Measurements from ENCODE around the gene RAD51B.

GRCh38 chr14:68253878-68254528, 434.4 kb downstream of the RAD51B start:
- TF ChIP-seq TCF7L2 (IDR thresholded peaks at IDR 0.05; ENCODE audit: low read depth, low read length) (no peak), SIN3A (IDR thresholded peaks at IDR 0.05; ENCODE audit: borderline replicate concordance, insufficient read depth, low read depth, low read length) (no peak), CTCF (IDR thresholded peaks at IDR 0.05) (no peak), REST (IDR thresholded peaks at IDR 0.05; ENCODE audit: insufficient read depth in 1 of 2, low read depth in 2 of 2, low read length in 1 of 2) (no peak)
